Heart left ventricle (tissue), 13 donors: ENCODE measurements around the gene EMILIN2.

Experiments used
- POLR2A ChIP-seq, 2 donors: fragments of 450-650 bp; IDR thresholded peaks; one replicate each; pipeline ENCODE4 v1.6.1; 2017; ENCODE audit warnings: antibody characterized with exemption in 2 of 2, mild to moderate bottlenecking in 2 of 2, moderate library complexity in 2 of 2
- TF ChIP-seq, protein P1 (sequence below), 12 donors: fragments of 200-600 bp; sonication (generic) in 4 of 12; IDR thresholded peaks; one replicate each; pipeline versions ENCODE4 v1.5.0 to v1.8.0; 2018 to 2022; ENCODE audit warnings: antibody characterized with exemption in 12 of 12, mild to moderate bottlenecking in 5 of 12
- donor health status: ischemic (EF 13 %, LVEDD 7.1; RV severe dilation, severe dysfunction).
- donor health status: DM: no; HTN: yes; CAD: no.
- donor health status: DM: no; HTN: no; CAD: no.
- donor health status: ischemic (EF 25% LVEDD 6.9; RV normal size, moderate dysfunction).
- donor health status: ischemic (EF 25% LVEDD 5.7; RV mildly dilated, moderate dysfunction).
- donor health status: ischemic (EF 35%, LVEDD 5.7; RV mildly dilated, moderate dysfunction).
- donor health status: nonischemic (EF 11% LVEDD 7.7; RV severe dilation, severe dysfunction).
- donor health status: DM: yes; HTN: yes; CAD: no.
- donor health status: PGD.
- donor health status: ischemic (EF 29% LVEDD 5.4; RV normal size, mild dysfunction).
- donor health status: nonischemic (EF 23%, LVEDD 6.1; RV moderate dilation, normal function).

DNA sequence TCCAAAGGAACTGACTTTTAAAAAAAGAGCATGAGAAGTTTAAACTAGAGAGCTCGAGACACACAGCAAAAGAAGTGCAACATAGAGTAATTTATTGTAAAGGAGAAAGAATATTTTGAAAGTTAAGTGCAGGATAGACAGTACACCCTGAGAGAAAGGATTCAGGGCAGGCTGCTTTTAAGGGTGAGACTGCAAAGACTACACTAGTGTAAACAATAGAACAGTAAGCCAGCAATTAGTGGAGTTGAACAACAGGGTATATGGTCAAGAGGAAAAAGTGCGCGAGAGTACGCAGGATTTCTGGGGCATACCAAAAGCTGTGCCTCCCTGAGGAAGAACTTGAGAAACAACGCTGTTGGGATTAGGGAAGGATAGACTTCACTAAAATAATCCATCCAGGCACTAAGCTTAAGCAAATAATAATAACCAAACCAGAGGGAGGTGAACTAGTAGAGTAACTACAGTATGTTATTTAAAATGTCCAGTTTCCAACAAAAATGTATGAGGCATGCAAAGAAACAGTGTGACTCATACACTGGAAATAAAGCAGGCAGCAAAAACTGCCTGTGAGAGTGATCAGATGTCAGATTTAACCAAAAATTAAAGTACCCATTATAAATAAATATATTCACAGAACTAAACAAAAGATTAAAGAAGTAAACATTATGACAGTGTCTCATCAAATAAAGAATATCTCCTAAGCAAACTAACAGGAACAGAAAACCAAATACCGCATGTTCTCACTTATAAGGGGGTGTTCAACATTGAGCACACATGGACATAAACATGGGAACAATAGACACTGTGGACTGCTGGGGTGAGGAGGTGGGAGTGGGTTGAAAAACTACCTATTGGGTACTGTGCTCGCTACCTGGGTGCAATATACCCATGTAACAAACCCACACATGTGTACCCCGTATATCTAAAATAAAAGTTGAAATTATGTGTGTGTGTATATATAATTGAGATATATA lies 40.5 kb upstream of the EMILIN2 start:
- TF ChIP-seq, protein P1, sequence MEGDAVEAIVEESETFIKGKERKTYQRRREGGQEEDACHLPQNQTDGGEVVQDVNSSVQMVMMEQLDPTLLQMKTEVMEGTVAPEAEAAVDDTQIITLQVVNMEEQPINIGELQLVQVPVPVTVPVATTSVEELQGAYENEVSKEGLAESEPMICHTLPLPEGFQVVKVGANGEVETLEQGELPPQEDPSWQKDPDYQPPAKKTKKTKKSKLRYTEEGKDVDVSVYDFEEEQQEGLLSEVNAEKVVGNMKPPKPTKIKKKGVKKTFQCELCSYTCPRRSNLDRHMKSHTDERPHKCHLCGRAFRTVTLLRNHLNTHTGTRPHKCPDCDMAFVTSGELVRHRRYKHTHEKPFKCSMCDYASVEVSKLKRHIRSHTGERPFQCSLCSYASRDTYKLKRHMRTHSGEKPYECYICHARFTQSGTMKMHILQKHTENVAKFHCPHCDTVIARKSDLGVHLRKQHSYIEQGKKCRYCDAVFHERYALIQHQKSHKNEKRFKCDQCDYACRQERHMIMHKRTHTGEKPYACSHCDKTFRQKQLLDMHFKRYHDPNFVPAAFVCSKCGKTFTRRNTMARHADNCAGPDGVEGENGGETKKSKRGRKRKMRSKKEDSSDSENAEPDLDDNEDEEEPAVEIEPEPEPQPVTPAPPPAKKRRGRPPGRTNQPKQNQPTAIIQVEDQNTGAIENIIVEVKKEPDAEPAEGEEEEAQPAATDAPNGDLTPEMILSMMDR (IDR thresholded peaks at IDR 0.05), result no peak
- TF ChIP-seq POLR2A (IDR thresholded peaks at IDR 0.05), result no peak
